ENCODE data around the gene RPTOR.

- no peak for TF ChIP-seq GATA2 (IDR thresholded peaks at IDR 0.05; ENCODE audit: low read depth, low read length)
- no peak for TF ChIP-seq GATA3 (IDR thresholded peaks at IDR 0.05; ENCODE audit: low read depth, low read length)
Measured at GRCh38 chr17:80822021-80822699, 277.5 kb downstream of the RPTOR start.
